Fibroblast of mammary gland (primary cell): ENCODE measurements around the gene SLX9.
A peak's percentile ranks its signal among the peaks of the same experiment; 100 is the strongest.

ENCODE experiments used
- DNase-seq: peaks from one replicate; pipeline ENCODE4 v3.0.0-alpha.2; 2010; ENCODE audit warnings: low read depth
- H3K4me3 ChIP-seq: 2 replicates; pipeline ENCODE4 v1.5.1; 2011; ENCODE audit warnings: low read depth, mild to moderate bottlenecking, low read length, moderate library complexity; ENCODE audit not compliant: control insufficient read depth
- CTCF ChIP-seq: conservative IDR thresholded peaks from 2 replicates; pipeline ENCODE4 v1.5.1; 2011; ENCODE audit warnings: low read depth, low read length, inconsistent platforms; ENCODE audit not compliant: control insufficient read depth, insufficient read depth

SLX9 gene

GRCh38 chr21:44907225-44907965 lies 32.4 kb upstream of the SLX9 start:
- TF ChIP-seq CTCF: no peak
- no peak overlapping the region for H3K4me3 ChIP-seq
- DNase-seq: no peak

DNA sequence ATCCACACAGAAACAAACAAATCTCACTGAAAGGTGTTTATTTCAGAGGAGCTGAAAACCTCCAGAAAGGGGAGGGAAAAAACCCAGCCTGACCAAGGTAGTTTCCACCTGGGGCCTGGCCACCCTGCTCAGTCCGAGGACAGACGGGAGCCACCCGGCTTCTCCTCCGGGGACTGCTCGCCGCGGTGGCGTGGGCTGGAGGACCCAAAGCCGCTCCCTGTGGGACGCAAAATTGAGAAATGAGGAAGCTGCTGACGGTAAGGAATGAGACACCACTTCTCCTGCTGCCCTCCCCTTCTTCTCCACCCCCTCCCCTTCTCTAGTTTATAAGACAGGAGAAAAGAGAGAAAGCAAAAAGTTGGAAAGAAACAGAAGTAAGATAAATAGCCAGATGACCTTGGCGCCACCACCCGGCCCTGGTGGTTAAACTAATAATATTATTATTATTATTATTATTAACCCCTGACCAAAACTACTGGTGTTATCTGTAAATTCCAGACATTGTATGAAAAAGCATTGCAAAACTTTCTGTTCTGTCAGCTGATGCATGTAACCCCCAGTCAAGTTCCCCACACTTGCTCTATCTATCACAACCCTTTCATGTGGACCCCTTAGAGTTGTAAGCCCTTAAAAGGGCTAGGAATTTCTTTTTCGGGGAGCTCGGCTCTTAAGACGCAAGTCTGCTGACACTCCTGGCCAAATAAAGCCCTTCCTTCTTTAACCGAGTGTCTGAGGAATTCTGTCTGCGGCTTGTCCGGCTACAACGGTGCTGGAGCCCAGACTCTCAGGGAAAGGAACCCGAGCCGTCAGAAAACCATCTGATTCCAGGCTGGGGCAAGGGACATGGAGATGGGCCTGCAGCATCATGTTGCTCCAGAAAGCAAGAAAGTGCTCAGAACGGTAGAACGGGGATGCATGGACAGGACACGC lies 31.6 kb upstream of the SLX9 start:
- TF ChIP-seq CTCF: no peak
- DNase-seq: peak; percentile 34
- no peak overlapping the region for H3K4me3 ChIP-seq

- TF ChIP-seq CTCF: no peak
- DNase-seq: no peak
- no peak overlapping the region for H3K4me3 ChIP-seq
These were observed 30.9 kb upstream of the SLX9 start for GRCh38 chr21:44908908-44909307.

- no peak for DNase-seq
- TF ChIP-seq CTCF: no peak
- no peak overlapping the region for H3K4me3 ChIP-seq
These were observed 30.1 kb upstream of the SLX9 start for GRCh38 chr21:44909719-44910118.

DNA sequence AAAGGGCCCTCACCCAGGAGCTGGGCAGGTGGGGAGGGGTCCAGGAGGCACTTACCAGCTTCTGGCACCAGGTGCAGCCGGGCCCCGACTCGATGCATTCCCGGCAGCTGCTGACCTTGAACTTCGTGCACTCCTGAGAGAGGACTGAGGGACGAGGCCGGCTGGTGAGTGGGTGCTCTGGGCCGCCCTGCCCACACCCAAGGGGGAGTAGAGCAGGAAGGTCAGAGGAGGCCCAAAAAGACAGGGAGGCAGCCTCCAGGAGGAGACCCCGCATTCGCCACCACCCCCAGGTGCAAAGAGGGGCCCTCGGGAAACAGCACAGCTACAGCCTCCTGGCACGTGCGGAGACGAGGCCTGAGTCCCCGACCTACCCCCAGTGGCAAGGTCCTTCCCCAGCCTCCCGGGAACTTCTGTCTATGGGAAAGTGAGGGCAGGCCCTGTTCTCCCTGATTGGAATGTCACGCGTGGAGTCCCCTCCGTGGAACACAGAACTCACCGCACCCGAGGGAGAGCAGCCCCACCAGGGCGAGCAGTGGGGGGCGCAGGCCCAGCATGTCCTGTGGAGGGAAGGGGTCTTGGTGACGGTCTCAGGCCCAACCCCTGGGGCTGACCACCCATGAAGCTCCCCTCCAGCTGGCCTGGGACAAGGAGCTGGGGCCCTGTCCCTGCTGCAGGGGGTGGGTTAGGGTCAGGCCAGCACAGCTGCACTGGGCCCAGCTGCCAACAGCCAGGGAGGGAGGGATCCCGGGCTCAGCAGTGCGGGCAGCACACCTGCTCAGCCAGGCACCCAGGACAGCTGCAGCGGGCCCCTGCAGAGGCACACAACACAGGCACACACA lies 29.4 kb upstream of the SLX9 start:
- no peak for DNase-seq
- no peak for TF ChIP-seq CTCF
- no peak overlapping the region for H3K4me3 ChIP-seq

GRCh38 chr21:44911068-44911383 lies 28.8 kb upstream of the SLX9 start:
- TF ChIP-seq CTCF: no peak
- no peak for DNase-seq
- H3K4me3 ChIP-seq: no peak overlapping the region
